EH (cell line): Measurements from ENCODE around the gene TBRG4.
"Not testable (repeated sequence)": the region's sequence is repeated elsewhere in the genome, so short reads cannot be mapped to it uniquely, and the experiment has no call there.

Experiments
- DNase-seq: peaks from one replicate; pipeline ENCODE4 v3.0.0-alpha.2; 2015; ENCODE audit warnings: low read depth

TBRG4 gene

DNA sequence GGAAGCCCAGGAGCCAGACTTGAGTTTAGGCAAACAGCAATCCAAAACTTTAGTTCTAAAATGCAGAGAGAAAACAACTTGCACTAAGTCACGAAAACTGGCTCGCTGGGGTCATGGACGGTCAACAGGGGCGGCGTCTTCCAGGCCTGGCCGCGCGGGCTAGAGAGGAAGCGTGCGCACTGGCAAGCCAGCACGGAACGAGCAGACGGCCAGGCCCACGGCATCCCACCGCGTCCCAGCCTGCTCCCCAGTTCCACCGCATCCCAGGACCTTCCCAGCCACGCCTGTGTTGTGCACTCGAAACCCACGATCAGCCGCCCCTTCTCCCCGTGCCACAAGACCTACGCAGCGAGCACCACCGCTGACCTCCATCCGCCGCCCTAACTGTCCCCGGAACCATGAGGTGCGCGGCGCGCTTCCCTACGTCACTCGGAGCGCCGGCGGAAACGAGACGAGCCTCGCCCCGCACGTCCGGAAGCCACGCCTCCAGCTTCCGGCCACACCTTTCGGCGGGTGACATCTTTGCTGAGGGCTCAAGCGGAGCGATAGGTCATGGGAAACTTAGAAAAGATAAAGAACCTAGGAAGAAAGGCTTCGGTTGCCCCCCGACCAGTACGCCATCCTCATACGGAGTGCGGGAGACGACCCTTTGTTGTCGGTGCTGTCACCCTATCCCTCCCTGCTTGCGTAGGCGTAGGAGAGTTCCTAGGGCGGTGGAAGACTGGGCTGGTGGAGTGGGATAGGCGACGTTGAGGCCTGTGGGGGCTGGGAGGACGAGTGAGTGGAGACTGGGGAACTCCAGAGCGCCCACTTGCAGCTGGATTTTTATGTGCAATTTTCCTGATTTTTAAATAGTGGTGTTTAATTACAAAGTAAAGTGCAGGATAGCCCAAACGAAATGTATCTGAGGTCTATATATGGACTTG is at the start of gene TBRG4:
TSS of gene TBRG4 (minus strand) at position 400 of the 926 bp plus-strand sequence. CDS start 2,460 bp downstream, outside the sequence.
- DNase-seq: peak; percentile 93

DNA sequence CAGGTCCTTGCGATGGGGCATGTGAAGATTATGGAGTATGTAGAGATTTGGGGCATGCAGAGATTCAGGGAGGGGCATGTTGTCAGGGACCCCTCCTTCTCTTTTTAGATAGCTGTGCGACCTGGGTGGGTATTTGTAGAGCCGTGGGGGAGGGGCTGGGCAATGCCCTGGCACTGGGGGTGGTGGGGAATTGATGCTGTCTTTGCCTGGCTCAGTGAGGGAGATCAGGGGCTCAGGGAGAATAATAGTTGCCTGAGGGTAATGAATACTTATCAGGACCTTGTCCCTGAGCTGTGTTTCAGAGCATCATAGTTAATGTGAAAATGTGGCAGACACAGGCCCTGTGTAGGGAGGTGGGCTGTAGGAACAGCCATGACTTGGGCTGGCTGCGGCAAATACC is 49.6 kb upstream of the TBRG4 start:
- DNase-seq: no peak

DNA sequence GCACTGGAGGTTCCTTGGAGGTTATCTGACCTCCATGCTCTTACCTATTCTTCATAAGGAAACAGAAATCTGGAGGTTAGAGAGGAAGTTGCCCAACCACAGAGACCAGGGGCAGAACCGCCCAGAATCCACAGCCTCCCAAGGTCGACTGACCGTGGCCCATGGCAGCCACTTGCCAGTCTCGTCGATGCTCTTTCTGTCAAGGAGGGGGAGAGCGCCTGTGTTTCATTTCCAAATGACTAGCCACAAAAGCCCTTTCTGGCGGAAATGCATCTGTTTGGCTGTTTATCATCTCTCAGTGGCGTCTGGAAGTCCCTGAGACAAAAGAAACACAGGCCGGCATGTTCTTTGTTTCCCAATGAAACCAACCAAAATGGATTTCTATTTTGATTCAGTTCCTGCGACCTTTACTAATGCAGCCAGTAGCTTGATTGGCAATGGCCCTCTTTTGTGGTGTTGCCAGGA is 49.0 kb upstream of the TBRG4 start:
- no peak for DNase-seq

DNA sequence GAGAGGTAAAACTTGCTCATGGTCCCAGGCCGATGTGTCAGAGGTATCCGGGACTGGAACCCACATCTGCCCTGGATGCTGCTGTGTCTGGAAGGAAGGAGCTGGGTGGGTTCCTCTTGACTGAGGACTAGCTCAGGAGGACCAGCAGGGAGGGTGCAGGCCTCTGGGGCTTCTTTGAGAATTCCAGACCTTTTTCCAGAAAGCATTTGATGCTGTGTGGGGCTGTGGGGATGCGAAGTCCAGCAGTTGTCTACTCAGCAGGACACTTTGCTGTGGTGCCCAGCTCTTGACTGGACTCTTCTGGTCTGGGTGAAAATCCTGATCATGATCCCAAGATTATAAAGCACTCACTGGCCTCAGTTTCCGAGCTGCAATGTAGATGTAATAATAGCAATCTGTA is 47.8 kb upstream of the TBRG4 start:
- no peak for DNase-seq

DNA sequence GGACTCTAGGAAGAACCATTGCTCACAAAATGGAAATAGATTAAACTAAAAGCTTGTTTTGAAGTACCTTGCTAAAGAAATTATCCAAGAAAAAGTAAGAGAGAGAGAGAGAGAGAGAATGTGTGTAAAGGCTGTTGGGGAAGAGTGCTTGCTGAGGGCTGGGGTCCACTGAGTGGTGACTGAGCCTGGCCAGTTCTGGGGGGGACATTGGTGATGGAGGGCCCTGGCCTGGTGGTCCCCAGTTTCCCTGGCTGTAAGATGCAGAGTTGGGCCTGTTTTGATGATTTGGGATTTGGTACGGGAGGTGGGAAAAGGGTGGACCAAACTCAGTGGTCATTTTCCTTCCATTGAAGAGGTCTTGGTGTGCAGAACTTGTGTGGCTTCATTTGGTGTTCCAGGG is 47.0 kb upstream of the TBRG4 start:
- DNase-seq: no peak

DNA sequence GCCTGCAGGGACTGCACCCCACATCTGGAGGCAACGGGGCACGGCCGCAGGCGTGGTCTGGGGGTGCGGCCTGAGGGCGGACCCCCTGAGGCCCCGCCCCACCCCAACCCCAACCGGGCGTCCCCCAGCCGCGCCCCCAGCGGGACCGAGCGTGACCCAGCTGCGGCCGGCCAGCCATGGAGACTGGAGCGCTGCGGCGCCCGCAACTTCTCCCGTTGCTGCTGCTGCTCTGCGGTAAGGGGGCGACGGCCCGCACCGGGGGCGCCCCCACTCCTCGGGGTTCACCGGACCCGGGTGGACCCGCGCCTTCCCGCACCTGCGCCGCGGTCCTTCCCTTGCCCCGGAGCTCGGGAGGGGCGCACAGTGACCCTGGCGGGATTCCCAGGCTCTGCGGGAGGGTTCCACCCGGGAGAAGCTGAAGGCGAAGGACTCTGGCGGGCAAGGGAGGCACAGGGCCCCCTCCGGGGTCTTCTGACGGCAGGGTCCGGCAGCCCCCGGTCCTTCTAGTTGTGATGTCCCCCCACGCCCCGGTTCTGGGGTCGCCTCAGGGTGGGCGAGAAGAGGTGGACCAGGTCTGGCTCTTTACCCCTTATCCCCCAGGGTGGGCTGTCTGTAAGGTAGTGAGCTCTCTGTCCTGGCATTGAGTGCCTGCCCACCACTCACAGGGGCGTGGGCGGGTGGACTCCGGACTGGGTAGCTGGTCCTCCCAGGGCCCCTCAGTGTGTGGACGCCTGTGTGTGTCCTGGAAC is 46.3 kb upstream of the TBRG4 start, which contains the start of gene RAMP3:
TSS of gene RAMP3 (plus strand) at position 139 of the 749 bp plus-strand sequence. CDS start at position 177, 38 bp downstream.
- DNase-seq: no peak

DNA sequence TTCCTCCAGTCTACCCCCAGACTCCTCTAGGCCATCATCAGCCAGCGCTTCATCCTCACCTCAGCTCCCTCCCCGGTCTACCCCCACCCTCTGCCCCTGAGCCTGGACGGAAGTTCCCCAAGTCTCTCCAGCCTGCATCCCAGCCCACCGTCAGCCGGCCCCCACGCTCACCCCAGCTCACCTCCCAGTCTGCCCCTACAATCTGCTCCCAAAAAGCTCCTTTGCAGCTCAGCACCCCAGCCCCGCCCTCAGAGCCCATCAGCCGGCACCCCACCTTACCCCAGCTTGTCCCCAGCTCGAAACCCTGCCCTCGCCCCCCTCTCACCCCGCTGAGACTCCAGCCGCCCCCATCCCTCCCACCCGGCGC is 45.8 kb upstream of the TBRG4 start:
- no peak for DNase-seq

DNA sequence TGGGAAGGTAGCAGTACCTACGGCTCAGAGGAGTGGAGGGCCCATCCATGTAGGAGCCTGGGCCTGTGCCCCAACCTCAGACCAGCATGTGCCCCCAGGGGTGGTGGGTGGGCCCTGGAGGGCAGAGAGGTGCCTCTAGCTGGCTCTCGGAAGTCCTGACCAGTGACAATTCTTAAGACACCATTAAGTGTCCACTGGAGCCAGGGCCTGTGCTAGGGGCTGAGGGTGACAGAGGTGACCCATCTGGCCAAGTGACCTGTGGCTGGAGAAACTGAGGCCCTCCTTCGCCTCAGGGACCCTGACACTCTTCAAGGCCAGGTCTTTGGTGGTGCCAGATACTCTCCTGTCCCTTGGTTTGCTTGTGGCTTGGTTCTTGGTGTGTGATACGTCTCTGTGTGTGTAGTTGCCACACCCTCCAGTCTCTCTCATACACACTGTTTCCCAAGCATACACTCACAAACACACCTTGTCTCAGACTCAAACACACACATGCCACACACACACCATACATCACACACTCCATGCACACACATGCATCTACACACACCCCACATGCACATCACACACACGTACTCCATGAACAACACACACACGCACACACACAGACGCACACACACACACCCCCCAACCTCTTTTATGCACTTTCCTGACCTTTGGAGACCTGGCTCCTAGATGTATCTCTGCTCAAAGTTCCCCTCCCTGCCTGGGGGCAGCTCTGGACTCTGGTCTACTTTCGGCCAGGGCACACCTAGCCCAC is 45.2 kb upstream of the TBRG4 start:
- no peak for DNase-seq

DNA sequence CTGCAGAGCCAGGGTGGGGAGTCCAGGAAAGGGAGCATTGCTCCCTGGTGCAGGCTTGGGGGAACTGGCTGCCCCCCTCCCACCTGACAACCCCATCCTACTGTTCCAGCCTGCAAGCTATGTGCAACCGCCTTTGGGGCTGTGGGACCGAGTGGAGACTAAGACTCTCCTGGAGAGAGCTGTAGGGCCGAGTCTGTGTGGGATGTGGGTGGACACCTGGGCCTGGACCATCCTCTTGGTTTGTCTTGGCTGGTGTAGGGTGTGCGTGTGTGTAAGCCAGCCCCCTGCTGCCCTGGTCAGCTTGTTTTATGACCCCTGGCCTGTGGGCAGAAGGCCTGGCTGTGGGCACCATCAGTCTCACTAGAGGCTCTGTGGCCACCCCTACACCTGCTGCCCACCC is 44.4 kb upstream of the TBRG4 start:
- DNase-seq: no peak

DNA sequence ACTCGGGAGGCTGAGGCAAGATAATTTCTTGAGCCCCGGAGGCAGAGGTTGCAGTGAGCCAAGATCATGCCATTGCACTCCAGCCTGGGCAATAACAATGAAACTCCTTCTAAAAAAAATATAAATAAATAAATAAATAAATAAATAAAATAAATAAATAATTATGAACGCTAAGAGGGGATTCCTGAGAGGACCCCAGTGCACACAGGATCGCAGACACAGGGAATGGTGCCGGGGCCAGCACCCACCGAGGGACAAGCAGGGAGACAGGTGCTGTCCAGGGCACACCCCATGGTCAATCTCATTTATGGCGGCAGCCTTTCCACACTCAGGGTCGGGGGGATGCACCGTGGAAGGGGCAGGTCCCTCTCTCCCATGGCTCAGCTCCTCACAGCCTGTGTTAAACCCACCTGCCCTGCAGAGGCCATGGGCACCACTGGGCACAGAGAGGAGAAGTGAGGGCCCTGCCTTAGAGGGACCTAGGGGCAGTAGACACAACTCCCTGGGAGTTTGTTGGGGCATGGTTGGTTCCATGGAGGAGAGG is 43.9 kb upstream of the TBRG4 start:
- no peak for DNase-seq

DNA sequence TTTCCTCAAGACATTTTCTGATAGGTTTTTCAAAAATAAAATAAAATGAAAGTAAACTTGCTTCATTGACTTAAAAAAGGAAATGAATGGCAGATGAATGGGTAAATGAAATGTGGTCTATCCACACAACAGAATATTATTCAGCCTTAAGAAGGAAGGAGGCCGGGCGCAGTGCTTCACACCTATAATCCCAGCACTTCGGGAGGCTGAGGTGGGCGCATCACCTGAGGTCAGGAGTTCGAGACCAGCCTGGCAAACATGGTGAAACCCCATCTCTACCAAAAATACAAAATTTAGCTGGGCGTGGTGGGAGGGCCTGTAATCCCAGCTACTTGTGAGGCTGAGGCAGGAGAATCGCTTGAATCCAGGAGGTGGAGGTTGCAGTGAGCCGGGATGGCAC is 42.4 kb upstream of the TBRG4 start:
- DNase-seq: not testable (repeated sequence)

DNA sequence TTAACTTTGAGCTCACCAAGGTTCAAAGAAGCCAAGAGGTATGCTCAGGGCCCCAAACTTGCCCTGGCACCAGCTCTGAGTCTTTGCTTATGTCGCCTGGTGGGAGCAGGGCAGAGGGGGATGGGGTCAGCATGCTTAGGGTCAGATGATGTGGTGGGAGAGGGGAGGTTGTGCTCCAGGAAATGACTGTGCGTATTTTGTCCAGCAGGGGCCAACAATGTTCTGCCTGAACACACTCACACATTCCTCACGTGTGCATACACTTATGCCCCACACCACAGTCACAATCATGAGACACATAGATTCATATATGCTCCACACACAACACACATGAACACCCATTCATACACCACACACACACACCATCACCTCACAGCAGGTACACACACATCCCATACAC is 41.7 kb upstream of the TBRG4 start:
- DNase-seq: no peak

DNA sequence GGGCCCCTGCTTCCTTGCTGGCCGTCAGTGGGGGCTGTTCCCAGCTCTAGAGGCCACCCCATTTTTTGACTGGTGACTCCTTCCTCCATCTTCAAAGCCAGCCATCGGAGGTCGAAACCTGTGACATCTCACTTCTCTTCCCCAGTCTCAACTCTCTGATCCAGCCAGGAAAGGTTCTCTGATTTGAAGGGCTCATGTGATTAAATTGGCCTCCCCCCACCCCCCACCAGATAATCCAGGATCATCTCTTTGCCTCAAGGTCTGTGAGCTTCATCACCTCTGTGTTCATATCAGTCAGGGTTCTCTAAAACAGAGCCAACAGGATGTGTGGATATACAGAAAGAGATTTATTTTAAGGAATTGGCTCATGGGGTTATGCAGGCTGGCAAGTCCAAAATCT is 40.5 kb upstream of the TBRG4 start:
- no peak for DNase-seq

DNA sequence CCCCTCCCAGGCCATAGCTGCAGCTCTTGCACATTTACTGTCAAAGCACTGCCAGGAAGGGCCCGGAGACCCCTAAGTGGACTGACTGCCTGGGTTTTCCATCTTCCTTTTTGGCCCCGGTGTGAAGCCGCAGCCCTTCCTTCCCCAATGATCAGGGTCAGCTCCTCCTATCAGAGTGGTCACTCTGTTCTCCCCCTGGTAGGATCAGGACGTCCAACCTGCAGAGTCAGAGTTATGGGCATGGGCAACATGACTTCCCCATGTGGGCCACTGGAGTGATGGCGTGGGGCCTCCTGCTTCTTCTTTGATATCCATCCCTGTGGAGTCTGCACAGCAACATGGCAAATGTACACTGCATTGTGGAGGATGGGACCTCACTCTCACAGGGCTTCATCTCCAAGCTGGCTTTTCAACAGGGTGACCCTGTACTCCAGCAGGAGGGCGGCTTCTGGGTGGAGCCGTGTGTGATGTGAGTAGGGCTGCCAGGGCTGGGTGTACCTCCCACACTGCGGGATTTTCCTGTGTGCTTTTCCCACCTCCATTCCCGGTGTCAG is 39.7 kb upstream of the TBRG4 start:
- no peak for DNase-seq

DNA sequence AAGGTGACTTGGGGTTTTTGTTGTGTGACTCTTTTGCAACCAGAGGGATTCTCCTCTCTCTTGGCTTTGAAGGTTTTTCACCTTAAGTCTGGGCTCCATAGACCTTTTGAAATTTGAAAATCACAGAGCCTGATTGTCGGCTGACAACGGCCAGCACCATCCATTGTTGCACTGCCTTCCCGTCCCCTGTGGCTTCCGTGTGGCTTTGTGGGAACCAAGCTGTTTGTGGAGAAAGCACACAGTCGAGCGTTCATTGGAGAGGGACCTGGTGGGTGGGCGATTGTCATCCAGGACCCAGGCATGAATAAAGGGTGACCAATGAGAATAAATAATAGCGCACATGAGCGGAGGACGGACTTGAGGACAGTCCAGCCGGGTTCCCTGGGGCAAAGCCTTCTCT is 38.7 kb upstream of the TBRG4 start:
- DNase-seq: no peak

DNA sequence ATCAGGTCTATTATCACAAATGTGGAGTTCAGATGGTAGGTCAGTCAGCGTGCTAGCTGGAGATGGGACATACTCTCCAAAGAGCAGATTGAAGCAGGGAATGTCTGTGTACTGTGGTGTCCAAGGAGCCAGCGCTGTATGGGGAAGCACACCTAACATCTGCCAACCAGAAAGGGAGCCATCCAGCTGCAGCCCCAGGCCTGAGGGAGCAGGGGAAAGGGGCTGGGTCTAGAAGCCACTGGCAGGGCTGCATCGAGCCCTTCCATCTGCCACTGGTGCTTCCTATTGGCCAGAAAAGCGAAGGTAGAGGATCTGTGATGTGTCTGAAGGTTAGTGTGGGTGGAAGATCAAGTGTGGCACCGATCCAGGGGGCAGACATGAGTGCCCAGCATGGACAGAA is 38.1 kb upstream of the TBRG4 start:
- DNase-seq: no peak

DNA sequence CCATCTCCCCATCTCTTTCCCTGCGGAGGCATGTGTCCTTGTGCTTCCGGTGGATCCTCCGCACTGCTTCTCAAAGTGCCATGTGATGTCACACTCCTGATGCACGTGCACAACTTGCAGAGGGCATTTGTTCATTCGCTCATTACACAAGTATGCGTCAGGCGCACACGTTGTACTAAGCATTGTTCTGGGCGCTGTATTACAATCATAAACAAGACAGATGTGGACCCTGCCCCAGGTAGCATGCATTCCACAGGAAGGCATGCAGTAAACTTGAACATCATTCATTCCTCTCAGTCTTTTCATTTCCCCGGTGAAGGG is 37.1 kb upstream of the TBRG4 start:
- no peak for DNase-seq

DNA sequence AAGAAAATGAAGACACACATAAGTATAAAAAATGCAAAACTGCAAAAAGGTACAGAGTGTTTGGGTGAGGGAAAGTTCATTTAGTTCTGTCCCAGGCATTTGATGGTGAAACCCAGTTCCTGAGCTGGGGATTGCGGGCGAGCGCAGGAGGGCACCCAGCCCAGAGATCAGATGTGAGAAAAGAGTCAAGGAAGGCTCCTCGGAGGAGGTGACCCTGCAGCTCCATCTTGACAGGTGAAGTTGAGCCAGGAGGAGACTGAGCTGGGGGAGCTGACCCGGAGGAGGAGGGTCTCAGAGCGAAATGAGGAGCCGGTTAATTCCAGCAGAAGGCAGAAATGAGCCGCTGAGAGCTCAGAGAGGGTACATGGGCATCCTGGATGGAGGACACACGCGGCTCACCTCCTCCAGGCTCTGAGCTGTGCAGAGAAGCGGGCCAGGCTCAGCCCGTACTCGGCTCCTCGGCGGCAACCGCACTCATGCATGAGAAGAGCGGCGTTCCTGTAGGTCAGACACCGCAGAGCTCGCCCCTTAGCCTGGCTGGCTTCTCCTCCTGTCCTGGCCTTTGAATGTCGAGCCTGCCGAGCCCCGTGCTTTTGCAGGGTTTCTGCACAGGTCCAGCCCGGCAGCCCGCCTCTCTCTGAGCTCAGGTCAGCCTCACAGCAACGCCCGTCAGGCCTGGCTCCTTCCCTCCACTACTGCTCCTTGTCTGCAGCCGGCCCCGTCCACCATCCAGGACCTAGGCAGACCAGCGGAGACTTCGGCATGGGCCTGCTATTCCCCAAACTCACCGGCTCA is 36.6 kb upstream of the TBRG4 start:
- DNase-seq: peak; percentile 19

DNA sequence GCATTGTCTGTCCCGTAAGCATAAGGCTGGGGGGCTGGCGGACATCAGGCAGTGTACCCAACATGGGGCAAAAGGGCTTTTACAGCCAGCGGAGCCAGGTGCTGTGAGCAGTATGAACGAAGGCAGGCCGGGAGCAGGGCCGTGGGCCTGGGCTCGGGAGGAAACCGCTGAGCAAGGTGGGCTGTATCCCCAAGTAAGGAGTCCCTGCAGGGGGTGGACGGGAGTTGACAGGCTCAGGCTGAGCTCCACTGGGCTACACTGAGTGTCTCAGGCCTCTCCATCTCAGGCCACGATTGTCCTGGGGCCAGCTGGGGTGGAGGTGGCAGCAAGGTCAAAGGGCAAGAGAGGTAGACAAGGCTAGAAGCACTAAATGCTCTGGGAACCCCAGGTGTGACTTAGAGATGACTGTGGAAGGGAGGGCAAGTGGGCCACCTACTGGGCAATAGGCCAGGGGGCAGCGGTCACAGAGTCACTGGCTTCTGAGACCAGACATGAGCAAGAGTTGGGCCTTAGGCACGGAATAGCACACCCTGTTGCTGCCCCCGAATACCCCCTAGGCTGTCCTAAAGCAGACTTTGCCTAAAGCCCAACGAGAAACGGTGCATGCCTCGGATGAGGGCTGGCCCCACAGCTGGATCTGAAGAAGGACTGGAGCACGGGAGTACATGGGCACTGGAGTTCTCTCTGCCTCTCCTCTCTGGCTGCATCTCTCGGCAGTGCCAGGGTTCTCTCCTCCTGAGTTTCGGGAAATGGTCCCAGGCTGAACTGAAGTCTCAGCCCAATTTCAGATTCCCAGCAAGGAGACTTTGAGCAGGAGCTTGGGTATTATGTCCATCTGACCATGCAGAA is 35.3 kb upstream of the TBRG4 start:
- DNase-seq: no peak

DNA sequence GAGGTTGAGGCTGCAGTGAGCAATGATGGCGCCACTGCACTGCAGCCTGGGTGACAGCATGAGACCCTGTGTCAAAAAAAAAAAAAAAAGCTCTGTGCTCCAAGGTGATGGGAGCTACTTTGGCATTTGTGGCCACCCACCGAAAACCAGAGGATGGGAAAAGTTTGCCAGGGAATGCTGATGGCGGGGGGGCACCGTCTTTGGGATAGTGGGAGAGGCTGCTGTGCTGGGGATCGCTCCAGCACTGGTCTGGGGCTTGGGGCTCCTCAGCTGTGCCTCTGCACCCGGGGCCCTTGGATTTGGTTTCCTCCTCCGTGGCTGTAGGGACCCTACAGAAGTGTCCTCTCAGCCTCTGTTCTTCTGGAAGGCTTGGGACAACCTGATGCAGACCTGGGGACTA is 34.4 kb upstream of the TBRG4 start:
- DNase-seq: no peak
